PC-9 (cell line): ENCODE measurements around the gene CD81.

ENCODE experiments used
- CTCF ChIP-seq: fragments of 200-600 bp; sonication (generic); conservative IDR thresholded peaks from 2 replicates; pipeline ENCODE4 v1.6.1; 2017; ENCODE audit warnings: mixed run types, antibody characterized with exemption, mild to moderate bottlenecking, moderate library complexity
- EZH2 ChIP-seq: fragments of 200-600 bp; sonication (generic); IDR thresholded peaks from 2 replicates; pipeline ENCODE4 v1.8.0; 2017; ENCODE audit warnings: antibody characterized with exemption, low read depth

- no peak for TF ChIP-seq EZH2
- TF ChIP-seq CTCF: no peak
These were observed 66.3 kb downstream of the CD81 start for GRCh38 chr11:2443406-2443805.
